SK-N-SH treated with all-trans-retinoic acid at 6 μM for 48 hours (cell line): Measurements from ENCODE around the gene RAB11B.

ENCODE experiments used
- ARNTL ChIP-seq: fragments of 450-650 bp; formaldehyde crosslinking; IDR thresholded peaks from 2 replicates; pipeline ENCODE4 v1.5.0; 2020; ENCODE audit warnings: low read depth, mild to moderate bottlenecking, moderate library complexity, borderline replicate concordance
- ESRRG ChIP-seq: fragments of 250-450 bp; sonication (Bioruptor Pico); IDR thresholded peaks from 2 replicates; pipeline ENCODE4 v1.6.1; 2021; ENCODE audit warnings: mild to moderate bottlenecking
- RARB ChIP-seq: fragments of 250-450 bp; sonication (Bioruptor Pico); IDR thresholded peaks from 2 replicates; pipeline ENCODE4 v1.8.0; 2021; ENCODE audit warnings: mild to moderate bottlenecking, moderate library complexity
- SNAI2 ChIP-seq: fragments of 250-450 bp; sonication (Bioruptor Pico); IDR thresholded peaks from 2 replicates; pipeline ENCODE4 v1.5.0; 2020; ENCODE audit warnings: mild to moderate bottlenecking, moderate library complexity

DNA sequence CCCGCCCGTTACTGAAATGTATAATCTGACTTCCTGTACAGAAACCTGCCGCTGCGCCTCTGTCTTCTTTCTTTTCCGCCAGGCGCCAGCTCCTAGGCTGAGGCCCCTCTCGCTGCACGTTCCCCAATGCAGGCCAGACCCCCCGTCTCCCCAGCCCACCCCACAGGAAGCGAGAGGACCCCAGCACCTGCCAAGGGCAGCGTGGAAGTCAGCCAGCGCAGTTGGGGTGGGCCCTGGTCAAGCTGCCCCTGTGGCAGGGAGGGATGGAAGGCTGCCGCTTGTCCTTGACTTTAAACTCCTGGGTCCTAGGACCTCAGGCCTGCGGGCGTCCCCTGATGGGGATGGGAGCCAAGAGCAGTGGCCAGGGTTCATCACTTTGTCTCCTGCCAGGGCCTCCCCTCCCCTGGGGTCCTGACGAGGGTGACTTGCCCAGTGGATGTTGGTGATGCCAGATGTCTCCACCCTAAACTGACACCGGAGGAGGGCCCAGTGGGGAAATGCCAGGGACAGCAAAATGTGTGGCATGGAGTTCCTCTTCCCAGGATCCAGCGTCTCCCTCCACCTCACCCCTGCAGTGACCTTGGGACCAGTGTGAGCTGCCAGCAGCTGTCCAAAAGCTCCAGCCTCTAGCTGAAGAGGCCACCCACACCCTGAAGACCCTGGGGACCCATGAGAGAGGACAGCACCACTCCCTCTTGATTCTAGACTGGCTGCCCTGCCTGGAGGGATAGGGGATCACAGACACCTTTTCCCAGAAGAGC lies 14.4 kb downstream of the RAB11B start:
- TF ChIP-seq SNAI2 (CRISPR knock-in tag): no peak
- TF ChIP-seq RARB: no peak
- TF ChIP-seq ARNTL (CRISPR knock-in tag): no peak
- no peak for TF ChIP-seq ESRRG (CRISPR knock-in tag)
